IMR-90 (cell line): ENCODE data around the gene CRAMP1. TPM values are rescaled to one million over a fixed set of nuclear protein-coding genes. Genes with fewer than 3 reads are reported as not detected.

Experiments used
- ATAC-seq: fragments of 200-7000 bp; cut with Tn5 transposase; 2 replicates; pipeline ENCODE4 v1.9.1; 2020; ENCODE audit warnings: low read depth, mild to moderate bottlenecking, moderate library complexity
- BruUV-seq: library from RNA; stranded (reverse); fragments of 400-500 nt; replicated peaks from 2 replicates; lab custom pipeline; 2021; lab: Mats Ljungman, UMichigan
- CTCF ChIA-PET: fragments of 300-600 bp; formaldehyde crosslinking; extraction: SDS; loops from one replicate; lab custom pipeline; 2021; ENCODE audit warnings: antibody characterized with exemption; lab: Yijun Ruan, JAX
- POLR2A ChIA-PET: fragments of 300-600 bp; sonication (Branson Sonifier 250); formaldehyde crosslinking; loops from one replicate; lab custom pipeline; 2022; ENCODE audit warnings: antibody characterized with exemption; ENCODE audit not compliant: unreplicated experiment; lab: Charles Lee
- DNase-seq: peaks from one replicate; pipeline ENCODE4 v3.0.0; 2013
- H2AFZ ChIP-seq: replicated peaks from 2 replicates; pipeline ENCODE3; 2013; ENCODE audit warnings: low read length, mild to moderate bottlenecking; ENCODE audit not compliant: poor library complexity
- H2AK5ac ChIP-seq: 2 replicates; pipeline ENCODE4 v1.6.1; 2013; ENCODE audit warnings: low read depth, low read length, inconsistent platforms
- H2AK9ac ChIP-seq: replicated peaks from 2 replicates; pipeline ENCODE3; 2013; ENCODE audit warnings: mild to moderate bottlenecking, low read depth, low read length, moderate library complexity; ENCODE audit not compliant: poor library complexity
- H2BK120ac ChIP-seq: 2 replicates; pipeline ENCODE4 v1.6.1; 2013; ENCODE audit warnings: low read depth, low read length, inconsistent platforms
- H2BK15ac ChIP-seq: 3 replicates; pipeline ENCODE4 v1.6.1; 2013; ENCODE audit warnings: low read depth, low read length, inconsistent platforms
- H2BK20ac ChIP-seq: 2 replicates; pipeline ENCODE4 v1.6.1; 2013; ENCODE audit warnings: low read depth, mild to moderate bottlenecking, inconsistent platforms, low read length, moderate library complexity
- H2BK5ac ChIP-seq: 2 replicates; pipeline ENCODE4 v1.6.1; 2013; ENCODE audit warnings: mild to moderate bottlenecking, low read depth, low read length, inconsistent platforms; ENCODE audit not compliant: poor library complexity, severe bottlenecking
- H3K14ac ChIP-seq: replicated peaks from 2 replicates; pipeline ENCODE4 v1.6.1; 2013; ENCODE audit warnings: low read depth, low read length, inconsistent platforms
- H3K18ac ChIP-seq: 2 replicates; pipeline ENCODE4 v1.6.1; 2013; ENCODE audit warnings: low read depth, low read length, control low read depth
- H3K23ac ChIP-seq: 2 replicates; pipeline ENCODE4 v1.6.1; 2013; ENCODE audit warnings: low read depth, low read length, inconsistent platforms
- H3K27ac ChIP-seq: 2 replicates; pipeline ENCODE4 v1.5.1; 2013; ENCODE audit warnings: mild to moderate bottlenecking, control low read depth, low read length; ENCODE audit not compliant: insufficient read depth
- H3K27me3 ChIP-seq: 2 replicates; pipeline ENCODE4 v1.6.1; 2013; ENCODE audit warnings: low read length; ENCODE audit not compliant: control insufficient read depth, insufficient read depth
- H3K36me3 ChIP-seq: 2 replicates; pipeline ENCODE4 v1.6.1; 2013; ENCODE audit warnings: low read length, mixed read lengths; ENCODE audit not compliant: control insufficient read depth, insufficient read depth
- H3K4ac ChIP-seq: 2 replicates; pipeline ENCODE4 v1.6.1; 2013; ENCODE audit warnings: low read depth, low read length, inconsistent platforms
- H3K4me1 ChIP-seq: 2 replicates; pipeline ENCODE4 v1.6.1; 2013; ENCODE audit warnings: low read length, mixed read lengths; ENCODE audit not compliant: control insufficient read depth, insufficient read depth
- H3K4me2 ChIP-seq: 2 replicates; pipeline ENCODE4 v1.6.1; 2013; ENCODE audit warnings: low read depth, mild to moderate bottlenecking, control low read depth, low read length, moderate library complexity
- H3K4me3 ChIP-seq: 2 replicates; pipeline ENCODE4 v1.5.1; 2013; ENCODE audit warnings: low read depth, mild to moderate bottlenecking, control low read depth, low read length, moderate library complexity; ENCODE audit not compliant: insufficient read depth
- H3K56ac ChIP-seq: 2 replicates; pipeline ENCODE4 v1.6.1; 2013; ENCODE audit warnings: low read length, inconsistent platforms; ENCODE audit not compliant: insufficient read depth; ENCODE audit errors: extremely low read depth
- H3K79me1 ChIP-seq, 2 experiments: 2 replicates each; pipeline ENCODE4 v1.6.1; 2013; ENCODE audit warnings: low read length in 2 of 2, inconsistent platforms in 1 of 2, low read depth in 1 of 2
- H3K9ac ChIP-seq: 2 replicates; pipeline ENCODE4 v1.6.1; 2013; ENCODE audit warnings: low read depth, low read length, control low read depth
- H3K9me1 ChIP-seq: 2 replicates; pipeline ENCODE4 v1.6.1; 2013; ENCODE audit warnings: low read length, inconsistent platforms; ENCODE audit not compliant: insufficient read depth
- H3K9me3 ChIP-seq: 2 replicates; pipeline ENCODE4 v1.6.1; 2013; ENCODE audit warnings: low read length; ENCODE audit not compliant: control insufficient read depth, insufficient read depth
- H4K20me1 ChIP-seq: 2 replicates; pipeline ENCODE4 v1.6.1; 2013; ENCODE audit warnings: low read length, inconsistent platforms; ENCODE audit not compliant: insufficient read depth
- H4K5ac ChIP-seq: 2 replicates; pipeline ENCODE4 v1.6.1; 2013; ENCODE audit warnings: mild to moderate bottlenecking, low read depth, low read length, control low read depth
- H4K8ac ChIP-seq, 2 experiments: 2 replicates each; pipeline ENCODE4 v1.6.1; 2013; ENCODE audit warnings: low read depth in 2 of 2, low read length in 2 of 2, control low read depth in 1 of 2, inconsistent platforms in 1 of 2
- H4K91ac ChIP-seq: 2 replicates; pipeline ENCODE4 v1.6.1; 2013; ENCODE audit warnings: low read depth, low read length, inconsistent platforms; ENCODE audit not compliant: insufficient read depth
- CTCF ChIP-seq: conservative IDR thresholded peaks from 2 replicates; pipeline ENCODE4 v1.5.1; 2012; ENCODE audit warnings: mild to moderate bottlenecking, low read depth, low read length, improper control_type of control experiment
- MAFK ChIP-seq: IDR thresholded peaks from 2 replicates; pipeline ENCODE4 v1.6.1; 2012; ENCODE audit warnings: low read depth, low read length, improper control_type of control experiment
- RAD21 ChIP-seq: IDR thresholded peaks from 2 replicates; pipeline ENCODE4 v1.6.1; 2012; ENCODE audit warnings: low read length, improper control_type of control experiment
- WGBS, 2 experiments: methylation state at CpG; one replicate each; pipeline versions ENCODE4 v1.1.5 to v1.1.7; 2013; ENCODE audit warnings: missing lambda C conversion rate in 2 of 2; ENCODE audit not compliant: insufficient read length in 1 of 2; ENCODE audit errors: extremely low coverage in 2 of 2; 5-methylcytosine and 5-hydroxymethylcytosine counted together
- dilution Hi-C: fragments of 300-500 bp; cut with HindIII; formaldehyde crosslinking; loops from one replicate; pipeline ENCODE4 v1.14.3; 2018; ENCODE audit warnings: low sequenced_read_pairs; ENCODE audit not compliant: unreplicated experiment
- in situ Hi-C: fragments of 300-500 bp; cut with MboI; formaldehyde crosslinking; loops from 3 replicates; pipeline ENCODE4 v1.14.3; 2019; ENCODE audit warnings: low sequenced_read_pairs, inconsistent platforms, mixed read lengths
- intact Hi-C: fragments of 100-400 bp; cut with micrococcal nuclease; formaldehyde crosslinking; loops from 2 replicates; pipeline ENCODE4 v1.10.0; 2022
- polyA plus RNA-seq, 3 experiments: library from polyadenylated mRNA; depleted of rRNA; stranded (reverse); fragments of >200 nt; gene quantifications; 2 replicates each; pipeline ENCODE4 v1.2.3, GENCODE V29; 2012; ENCODE audit warnings: low replicate concordance in 1 of 3
- total RNA-seq: library from RNA; depleted of rRNA; stranded (reverse); fragments of >200 nt; gene quantifications from 2 replicates; pipeline ENCODE4 v1.2.3, GENCODE V29; 2012

Gene CRAMP1
- total and polyA plus RNA-seq, 2 of the 4 experiments (the other 2 are of a cell fraction), result 3.2 to 12.0 TPM

- no peak overlapping the region for H2AK5ac ChIP-seq
- DNase-seq (no peak), ATAC-seq (no peak)
- POLR2A ChIA-PET, result no interaction called here
- no peaks in the 10 kb centered on the region for H3K9me3 ChIP-seq
- H3K9me1 ChIP-seq, result no peaks in the 10 kb centered on the region
- H2BK20ac ChIP-seq, result no peak overlapping the region
- dilution Hi-C loops (no loop called here), intact Hi-C loops (no loop called here), in situ Hi-C loops (no loop called here)
- no peaks in the 10 kb centered on the region for H3K4me1 ChIP-seq
- no peak overlapping the region for H2BK15ac ChIP-seq
- H3K4ac ChIP-seq, result no peak overlapping the region
- H4K91ac ChIP-seq, result no peak overlapping the region
- no peaks in the 10 kb centered on the region for H3K27me3 ChIP-seq
- H3K14ac ChIP-seq, result no peak overlapping the region
- peaks cover 34% of the 10 kb centered on the region for H3K36me3 ChIP-seq
- WGBS, 2 experiments, result 96% methylated on average over 4 of the region's 9 CpGs; no CpG with 5 or more reads in 1 of the 2 experiments
- TF ChIP-seq CTCF (0 out of 2 replicates have a peak, but pooled peaks have one; percentile 15), MAFK (no peak), RAD21 (peak; percentile 9; the same call in 1 of the 2 replicates)
- peak overlapping the region; percentile 63 for H2AK9ac ChIP-seq
- no peak overlapping the region for H3K9ac ChIP-seq
- no peak overlapping the region for H2AFZ ChIP-seq
- no peak overlapping the region for H2BK120ac ChIP-seq
- H4K5ac ChIP-seq, result no peak overlapping the region
- H4K20me1 ChIP-seq, result no peaks in the 10 kb centered on the region
- H3K27ac ChIP-seq, result no peak overlapping the region
- CTCF ChIA-PET, result no interaction called here
- H3K4me3 ChIP-seq, result no peak overlapping the region
- H3K79me1 ChIP-seq, result no peaks in the 10 kb centered on the region
- H2BK5ac ChIP-seq, result no peak overlapping the region
- H3K56ac ChIP-seq, result no peak overlapping the region
- H3K4me2 ChIP-seq, result no peak overlapping the region
- H3K18ac ChIP-seq, result no peak overlapping the region
- BruUV-seq, result no TSS peak
- H4K8ac ChIP-seq, result no peak overlapping the region
- no peak overlapping the region for H3K23ac ChIP-seq
These were observed 47.8 kb upstream of the CRAMP1 start for GRCh38 chr16:1564325-1564724.
